ENCODE results near the gene ECEL1.
"Not testable (repeated sequence)": the region's sequence is repeated elsewhere in the genome, so short reads cannot be mapped to it uniquely, and the experiment has no call there.

Gene ECEL1

GRCh38 chr2:232487385-232488096 lies at the start of gene ECEL1:
TSS of gene ECEL1 (minus strand) at chr2:232487834. CDS start at chr2:232486653, 1,181 bp downstream.
- no peak for DNase-seq (ENCODE audit: low read depth, low spot score)

- no peak for DNase-seq (ENCODE audit: low read depth, low spot score)
These were observed 49.4 kb upstream of the ECEL1 start for GRCh38 chr2:232537079-232537478.

- no peak for DNase-seq (ENCODE audit: low read depth, low spot score)
These were observed 48.3 kb upstream of the ECEL1 start for GRCh38 chr2:232535761-232536530.

GRCh38 chr2:232534940-232535651 lies 47.5 kb upstream of the ECEL1 start:
- no peak for DNase-seq (ENCODE audit: low read depth, low spot score)

- DNase-seq (ENCODE audit: low read depth, low spot score) = no peak
These were observed 46.5 kb upstream of the ECEL1 start for GRCh38 chr2:232533944-232534710.

GRCh38 chr2:232532821-232533220 lies 45.2 kb upstream of the ECEL1 start:
- DNase-seq (ENCODE audit: low read depth, low spot score) = not testable (repeated sequence)

GRCh38 chr2:232532419-232532818 lies 44.8 kb upstream of the ECEL1 start:
- DNase-seq (ENCODE audit: low read depth, low spot score) = no peak

GRCh38 chr2:232530626-232531260 lies 43.1 kb upstream of the ECEL1 start:
- no peak for DNase-seq (ENCODE audit: low read depth, low spot score)

- DNase-seq (ENCODE audit: low read depth, low spot score) = no peak
These were observed 42.3 kb upstream of the ECEL1 start for GRCh38 chr2:232529806-232530547.

- DNase-seq (ENCODE audit: low read depth, low spot score) = no peak
These were observed 41.3 kb upstream of the ECEL1 start for GRCh38 chr2:232528746-232529460.

- DNase-seq (ENCODE audit: low read depth, low spot score) = no peak
These were observed 40.4 kb upstream of the ECEL1 start for GRCh38 chr2:232527905-232528470.

GRCh38 chr2:232526372-232526941 lies 38.8 kb upstream of the ECEL1 start:
- DNase-seq (ENCODE audit: low read depth, low spot score) = no peak

GRCh38 chr2:232525791-232526371 lies 38.2 kb upstream of the ECEL1 start, which contains the start of gene CHRND:
TSS of gene CHRND (plus strand) at chr2:232526160. CDS start at chr2:232526216, 56 bp downstream.
- no peak for DNase-seq (ENCODE audit: low read depth, low spot score)

- DNase-seq (ENCODE audit: low read depth, low spot score) = no peak
These were observed 37.6 kb upstream of the ECEL1 start for GRCh38 chr2:232525199-232525598.

GRCh38 chr2:232524771-232525170 lies 37.1 kb upstream of the ECEL1 start:
- no peak for DNase-seq (ENCODE audit: low read depth, low spot score)

- peak; percentile 40 for DNase-seq (ENCODE audit: low read depth, low spot score)
These were observed 36.3 kb upstream of the ECEL1 start for GRCh38 chr2:232523682-232524597.

GRCh38 chr2:232523402-232523681 lies 35.7 kb upstream of the ECEL1 start:
- no peak for DNase-seq (ENCODE audit: low read depth, low spot score)

Data from iPS DF 19.7 (cell line).